C4-2B (cell line): ENCODE measurements around the gene STK32C.

ENCODE experiments used
- ZFX ChIP-seq: fragments of 450-650 bp; IDR thresholded peaks from 2 replicates; pipeline ENCODE4 v1.6.1; 2017
- TF ChIP-seq, protein P1 (sequence below): fragments of 450-650 bp; conservative IDR thresholded peaks from 2 replicates; pipeline ENCODE4 v1.5.1; 2017; ENCODE audit warnings: mild to moderate bottlenecking

DNA sequence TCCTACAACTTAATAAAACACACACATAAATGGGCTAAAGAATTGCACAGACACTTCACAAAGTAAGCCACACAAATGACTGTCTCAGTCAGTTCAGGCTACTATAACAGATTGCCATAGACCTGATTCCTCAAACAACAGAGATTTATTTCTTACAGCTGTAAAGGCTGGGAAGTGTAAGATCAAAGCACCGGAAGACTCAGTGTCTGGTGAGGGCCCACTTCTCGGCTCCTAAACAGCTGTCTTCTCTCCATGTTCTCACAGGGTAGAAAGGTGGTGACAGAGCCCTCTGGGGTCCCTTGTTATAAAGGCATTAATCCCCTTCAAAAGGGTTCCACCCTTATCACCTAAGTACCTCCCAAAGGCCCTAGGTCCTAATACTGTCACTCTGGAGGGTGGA, 18.3 kb downstream of the STK32C start:
- TF ChIP-seq, protein P1, sequence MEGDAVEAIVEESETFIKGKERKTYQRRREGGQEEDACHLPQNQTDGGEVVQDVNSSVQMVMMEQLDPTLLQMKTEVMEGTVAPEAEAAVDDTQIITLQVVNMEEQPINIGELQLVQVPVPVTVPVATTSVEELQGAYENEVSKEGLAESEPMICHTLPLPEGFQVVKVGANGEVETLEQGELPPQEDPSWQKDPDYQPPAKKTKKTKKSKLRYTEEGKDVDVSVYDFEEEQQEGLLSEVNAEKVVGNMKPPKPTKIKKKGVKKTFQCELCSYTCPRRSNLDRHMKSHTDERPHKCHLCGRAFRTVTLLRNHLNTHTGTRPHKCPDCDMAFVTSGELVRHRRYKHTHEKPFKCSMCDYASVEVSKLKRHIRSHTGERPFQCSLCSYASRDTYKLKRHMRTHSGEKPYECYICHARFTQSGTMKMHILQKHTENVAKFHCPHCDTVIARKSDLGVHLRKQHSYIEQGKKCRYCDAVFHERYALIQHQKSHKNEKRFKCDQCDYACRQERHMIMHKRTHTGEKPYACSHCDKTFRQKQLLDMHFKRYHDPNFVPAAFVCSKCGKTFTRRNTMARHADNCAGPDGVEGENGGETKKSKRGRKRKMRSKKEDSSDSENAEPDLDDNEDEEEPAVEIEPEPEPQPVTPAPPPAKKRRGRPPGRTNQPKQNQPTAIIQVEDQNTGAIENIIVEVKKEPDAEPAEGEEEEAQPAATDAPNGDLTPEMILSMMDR: no peak
- TF ChIP-seq ZFX: no peak
